Measurements from ENCODE around the gene PGC.
"Not testable (repeated sequence)": the region's sequence is repeated elsewhere in the genome, so short reads cannot be mapped to it uniquely, and the experiment has no call there.

PGC gene

GRCh38 chr6:41777551-41778285 is 30.5 kb upstream of the PGC start:
- H4K20me1 ChIP-seq: no peaks in the 10 kb centered on the region
- no peak overlapping the region for H3K4me2 ChIP-seq
- no peak for TF ChIP-seq Cebpa-rat (IDR thresholded peaks at IDR 0.05)
- H3K36me3 ChIP-seq: peaks cover 33% of the 10 kb centered on the region
- H3K27me3 ChIP-seq: peaks cover 10% of the 10 kb centered on the region; the same call in 1 of the 2 replicates
- H3K4me3 ChIP-seq: no peak overlapping the region
- H3K9me3 ChIP-seq: no peaks in the 10 kb centered on the region
- no peak overlapping the region for H3K27ac ChIP-seq
- peaks cover 34% of the 10 kb centered on the region for H3K4me1 ChIP-seq
- no peak overlapping the region for H3K9ac ChIP-seq

- Histone ChIP-seq H3K9me3 (no peaks in the 10 kb centered on the region), H3K27me3 (no peaks in the 10 kb centered on the region), H3K4me3 (no peak overlapping the region), H3K4me1 (peaks cover 20% of the 10 kb centered on the region), H3K36me3 (peaks cover 56% of the 10 kb centered on the region), H4K20me1 (no peaks in the 10 kb centered on the region), H3K9ac (no peak overlapping the region), H3K27ac (no peak overlapping the region), H3K4me2 (no peak overlapping the region)
- TF ChIP-seq Cebpa-rat (IDR thresholded peaks at IDR 0.05): no peak
Measured at GRCh38 chr6:41775293-41775882, 28.2 kb upstream of the PGC start.

GRCh38 chr6:41774841-41775240 is 27.6 kb upstream of the PGC start:
- TF ChIP-seq Cebpa-rat (IDR thresholded peaks at IDR 0.05): no peak
- Histone ChIP-seq H3K27ac (no peak overlapping the region), H3K4me3 (no peak overlapping the region), H3K9ac (no peak overlapping the region), H3K27me3 (no peaks in the 10 kb centered on the region), H3K4me1 (peaks cover 24% of the 10 kb centered on the region), H4K20me1 (no peaks in the 10 kb centered on the region), H3K4me2 (no peak overlapping the region), H3K9me3 (no peaks in the 10 kb centered on the region), H3K36me3 (peaks cover 60% of the 10 kb centered on the region)

- Histone ChIP-seq H3K4me1 (peaks cover 31% of the 10 kb centered on the region), H3K4me3 (no peak overlapping the region), H4K20me1 (no peaks in the 10 kb centered on the region), H3K9me3 (no peaks in the 10 kb centered on the region), H3K4me2 (no peak overlapping the region), H3K36me3 (peaks cover 54% of the 10 kb centered on the region), H3K27me3 (no peaks in the 10 kb centered on the region), H3K27ac (no peak overlapping the region), H3K9ac (no peak overlapping the region)
- no peak for TF ChIP-seq Cebpa-rat (IDR thresholded peaks at IDR 0.05)
Measured at GRCh38 chr6:41771058-41771983, 24.1 kb upstream of the PGC start.

GRCh38 chr6:41770381-41771057 is 23.3 kb upstream of the PGC start:
- Histone ChIP-seq H3K4me3 (no peak overlapping the region), H3K36me3 (peaks cover 51% of the 10 kb centered on the region), H3K4me1 (peaks cover 32% of the 10 kb centered on the region), H3K27ac (no peak overlapping the region), H3K4me2 (no peak overlapping the region), H4K20me1 (no peaks in the 10 kb centered on the region), H3K9ac (no peak overlapping the region), H3K9me3 (no peaks in the 10 kb centered on the region), H3K27me3 (no peaks in the 10 kb centered on the region)
- no peak for TF ChIP-seq Cebpa-rat (IDR thresholded peaks at IDR 0.05)

- TF ChIP-seq Cebpa-rat (IDR thresholded peaks at IDR 0.05): no peak
- Histone ChIP-seq H3K36me3 (peaks cover 40% of the 10 kb centered on the region), H3K9me3 (no peaks in the 10 kb centered on the region), H3K4me2 (peak overlapping the region; percentile 47), H3K9ac (no peak overlapping the region), H3K4me3 (no peak overlapping the region), H3K27me3 (no peaks in the 10 kb centered on the region), H3K27ac (no peak overlapping the region), H4K20me1 (no peaks in the 10 kb centered on the region), H3K4me1 (peaks cover 32% of the 10 kb centered on the region)
Measured at GRCh38 chr6:41769376-41769775, 22.2 kb upstream of the PGC start.

GRCh38 chr6:41768545-41769308 is 21.5 kb upstream of the PGC start:
- no peaks in the 10 kb centered on the region for H3K9me3 ChIP-seq
- H4K20me1 ChIP-seq: no peaks in the 10 kb centered on the region
- 0 out of 2 replicates have a peak overlapping the region, but pooled peaks have one; percentile 32 for H3K9ac ChIP-seq
- TF ChIP-seq Cebpa-rat (IDR thresholded peaks at IDR 0.05): no peak
- H3K4me2 ChIP-seq: peak overlapping the region; percentile 47
- no peak overlapping the region for H3K4me3 ChIP-seq
- H3K4me1 ChIP-seq: peaks cover 32% of the 10 kb centered on the region
- no peaks in the 10 kb centered on the region for H3K27me3 ChIP-seq
- H3K36me3 ChIP-seq: peaks cover 35% of the 10 kb centered on the region
- no peak overlapping the region for H3K27ac ChIP-seq

- no peak overlapping the region for H3K27ac ChIP-seq
- no peaks in the 10 kb centered on the region for H3K27me3 ChIP-seq
- H3K9me3 ChIP-seq: no peaks in the 10 kb centered on the region
- TF ChIP-seq Cebpa-rat (IDR thresholded peaks at IDR 0.05): no peak
- no peaks in the 10 kb centered on the region for H4K20me1 ChIP-seq
- peak overlapping the region; percentile 45 for H3K4me2 ChIP-seq
- H3K9ac ChIP-seq: no peak overlapping the region
- peaks cover 22% of the 10 kb centered on the region for H3K36me3 ChIP-seq
- peaks cover 32% of the 10 kb centered on the region for H3K4me1 ChIP-seq
- H3K4me3 ChIP-seq: no peak overlapping the region
Measured at GRCh38 chr6:41767112-41767833, 20.1 kb upstream of the PGC start.

GRCh38 chr6:41766043-41766664 is 19.0 kb upstream of the PGC start:
- H3K9me3 ChIP-seq, H4K20me1 ChIP-seq, H3K9ac ChIP-seq, H3K27me3 ChIP-seq, H3K4me3 ChIP-seq, H3K27ac ChIP-seq: not testable (repeated sequence)
- H3K4me1 ChIP-seq: peaks cover 32% of the 10 kb centered on the region
- H3K4me2 ChIP-seq: peak overlapping the region; percentile 45; the same call in 1 of the 2 replicates
- peaks cover 11% of the 10 kb centered on the region for H3K36me3 ChIP-seq
